Body of pancreas (tissue), 4 donors: Measurements from ENCODE around the gene ECM2. TPM values are rescaled to one million over a fixed set of nuclear protein-coding genes. Genes with fewer than 3 reads are reported as not detected.

Experiments
- ATAC-seq: fragments of 150-250 bp; one replicate; pipeline ENCODE4 v1.9.1; 2016
- DNase-seq, 4 donors: peaks; one replicate each; pipeline ENCODE4 v3.0.0-alpha.2; 2019
- H3K27ac ChIP-seq, 4 donors: fragments of 200-600 bp; sonication (generic); 1 replicate in 3 of 4; 2 replicates in 1 of 4; pipeline versions ENCODE4 v1.5.1 to v1.6.1; 2016 to 2019; ENCODE audit warnings: mild to moderate bottlenecking in 1 of 4, mixed read lengths in 1 of 4, moderate library complexity in 1 of 4
- H3K27me3 ChIP-seq, 2 donors: fragments of 200-600 bp; sonication (generic); one replicate each; pipeline ENCODE4 v1.6.0; 2016; ENCODE audit warnings: mild to moderate bottlenecking in 1 of 2
- H3K36me3 ChIP-seq, 2 donors: fragments of 200-600 bp; sonication (generic); replicated peaks in 1 of 2; 2 replicates each; pipeline ENCODE4 v1.5.1; 2016; ENCODE audit warnings: low read depth in 2 of 2; ENCODE audit not compliant: insufficient read depth in 1 of 2
- H3K4me1 ChIP-seq: fragments of 200-600 bp; sonication (generic); one replicate; pipeline ENCODE4 v1.6.0; 2016
- H3K4me3 ChIP-seq, 2 donors: fragments of 200-600 bp; sonication (generic); 1 replicate in 1 of 2; 2 replicates in 1 of 2; pipeline ENCODE4 v1.5.1; 2016 to 2019
- H3K9me3 ChIP-seq, 3 donors: fragments of 200-600 bp; sonication (generic); 1 replicate in 2 of 3; 2 replicates in 1 of 3; pipeline ENCODE4 v1.5.1; 2016
- CTCF ChIP-seq, 7 experiments: fragments of 450-650 bp in 4 of 7; fragments of 200-600 bp in 3 of 7; sonication (generic) in 3 of 7; IDR thresholded peaks; one replicate each; pipeline ENCODE4 v1.5.1; 2016 to 2019; ENCODE audit warnings: antibody characterized with exemption in 7 of 7
- POLR2A ChIP-seq, 3 donors: fragments of 450-650 bp; IDR thresholded peaks; one replicate each; pipeline ENCODE4 v1.6.1; 2016; ENCODE audit warnings: antibody characterized with exemption in 3 of 3, mild to moderate bottlenecking in 2 of 3
- WGBS, 2 donors: methylation state at CpG; one replicate each; pipeline ENCODE4 v1.1.5; 2017; 5-methylcytosine and 5-hydroxymethylcytosine counted together
- intact Hi-C: fragments of 100-400 bp; cut with DNase I; formaldehyde crosslinking; loops from one replicate; pipeline ENCODE4 v1.15.1; 2023
- total RNA-seq, 2 donors: library from RNA; depleted of rRNA; stranded (reverse); fragments of >200 nt; gene quantifications; one replicate each; pipeline ENCODE4 v1.1.0, GENCODE V29; 2016

The ECM2 gene
- total RNA-seq, 2 donors from 2014 or later = 6.5 to 8.2 TPM

- Histone ChIP-seq H3K36me3 (no peaks in the 10 kb centered on the region), H3K9me3 (no peaks in the 10 kb centered on the region), H3K27ac (no peak overlapping the region), H3K4me3 (no peak overlapping the region), H3K27me3 (no peaks in the 10 kb centered on the region), H3K4me1 (no peaks in the 10 kb centered on the region)
- intact Hi-C loops = no loop called here
- 59 to 69% methylated on average over 10 of the region's 10 CpGs for WGBS, 2 donors
- DNase-seq = no peak
- TF ChIP-seq CTCF (IDR thresholded peaks at IDR 0.05) (no peak), POLR2A (IDR thresholded peaks at IDR 0.05) (no peak)
- ATAC-seq = no peak
Measured at GRCh38 chr9:92522983-92523970, 12.5 kb downstream of the ECM2 start.

- intact Hi-C loops = no loop called here
- no peak for ATAC-seq
- no peak for TF ChIP-seq CTCF (IDR thresholded peaks at IDR 0.05)
Measured at GRCh38 chr9:92520837-92521236, 15.0 kb downstream of the ECM2 start.

GRCh38 chr9:92518199-92518598, 17.6 kb downstream of the ECM2 start:
- 91 to 94% methylated on average over 4 of the region's 4 CpGs for WGBS, 2 donors
- no peak for DNase-seq
- Histone ChIP-seq H3K9me3 (no peaks in the 10 kb centered on the region), H3K4me1 (no peaks in the 10 kb centered on the region), H3K27me3 (no peaks in the 10 kb centered on the region), H3K36me3 (no peaks in the 10 kb centered on the region), H3K27ac (no peak overlapping the region), H3K4me3 (no peak overlapping the region)
- TF ChIP-seq POLR2A (IDR thresholded peaks at IDR 0.05) = no peak
- no peak for TF ChIP-seq CTCF (IDR thresholded peaks at IDR 0.05)
- intact Hi-C loops = no loop called here
- no peak for ATAC-seq

More at GRCh38 chr9:92520837-92521236, 15.0 kb downstream of the ECM2 start:
- H3K36me3 ChIP-seq = no peaks in the 10 kb centered on the region
- no peaks in the 10 kb centered on the region for H3K27me3 ChIP-seq
- H3K27ac ChIP-seq = no peak overlapping the region
- no peaks in the 10 kb centered on the region for H3K4me1 ChIP-seq
- H3K9me3 ChIP-seq = no peaks in the 10 kb centered on the region
- no peak overlapping the region for H3K4me3 ChIP-seq
- no peak for DNase-seq
- WGBS, 2 donors = 87 to 88% methylated on average over 2 of the region's 2 CpGs

GRCh38 chr9:92517046-92517445, 18.7 kb downstream of the ECM2 start:
- no peaks in the 10 kb centered on the region for H3K9me3 ChIP-seq
- no peak for DNase-seq
- ATAC-seq = no peak
- no peaks in the 10 kb centered on the region for H3K27me3 ChIP-seq
- no peak for TF ChIP-seq CTCF (IDR thresholded peaks at IDR 0.05)
- no peak for TF ChIP-seq POLR2A (IDR thresholded peaks at IDR 0.05)
- no peaks in the 10 kb centered on the region for H3K4me1 ChIP-seq
- WGBS, 2 donors = 64 to 69% methylated on average over 3 of the region's 3 CpGs
- intact Hi-C loops = no loop called here
- H3K4me3 ChIP-seq = no peak overlapping the region
- H3K27ac ChIP-seq = no peak overlapping the region
- no peaks in the 10 kb centered on the region for H3K36me3 ChIP-seq
